ENCODE results near the gene RIC8B.

Gene RIC8B

DNA sequence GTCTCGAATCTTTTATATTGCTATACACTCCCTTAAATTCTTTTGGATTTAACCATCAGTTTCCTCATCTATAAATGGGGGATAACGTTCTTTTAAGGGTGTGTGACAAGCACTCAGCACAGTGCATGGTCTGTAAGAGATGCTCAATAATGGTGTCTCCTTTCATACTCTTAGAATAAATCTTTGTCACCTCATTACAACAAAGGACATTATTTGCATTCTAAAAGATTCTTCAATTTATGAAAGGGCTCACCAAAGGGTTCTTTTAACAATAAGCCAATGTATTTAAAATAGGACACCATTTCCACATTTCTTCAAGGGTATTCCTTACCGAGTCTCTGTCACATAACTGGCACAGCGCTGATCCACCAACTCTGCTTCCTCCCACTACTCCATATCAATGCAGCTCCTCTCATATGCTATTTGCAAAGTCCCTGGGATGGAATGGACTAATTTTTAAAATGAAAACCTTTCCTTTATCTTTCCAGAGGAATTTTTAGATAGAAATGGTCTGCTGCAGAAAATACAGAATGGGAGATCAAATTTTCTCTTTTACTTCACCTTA, 29.2 kb upstream of the RIC8B start:
- Mint-ChIP-seq H3K27me3 (peaks cover 15% of the 10 kb centered on the region), H3K4me1 (ENCODE audit: low read depth) (peaks cover 23% of the 10 kb centered on the region), H3K27ac (no peak overlapping the region), H3K36me3 (ENCODE audit: low read depth) (no peaks in the 10 kb centered on the region), H3K9me3 (no peaks in the 10 kb centered on the region), H3K4me3 (no peak overlapping the region)

DNA sequence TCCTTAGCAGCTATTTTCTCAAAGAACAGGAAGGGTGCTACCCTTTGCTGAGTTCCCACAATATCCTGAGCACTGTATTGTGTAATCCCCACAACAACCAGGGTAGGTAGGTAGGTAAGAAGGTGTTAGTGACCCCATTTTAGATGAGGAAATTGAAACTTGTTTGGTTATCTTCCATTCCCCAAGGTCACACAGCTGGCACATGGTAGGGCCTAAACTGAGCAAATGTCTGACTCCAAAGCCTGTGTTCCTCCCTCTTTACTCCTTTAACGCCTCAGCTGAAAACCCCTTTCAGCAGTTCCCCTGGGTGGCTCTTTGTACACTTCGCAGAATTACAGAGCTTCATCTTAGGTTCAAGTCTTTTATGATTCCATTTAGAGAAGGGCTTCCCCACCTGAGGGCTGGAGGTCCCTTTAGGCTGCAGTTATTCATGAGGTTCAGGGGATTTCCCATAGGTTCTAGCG, 26.5 kb upstream of the RIC8B start:
- peak overlapping the region; percentile 91 for H3K27ac Mint-ChIP-seq
- H3K4me3 Mint-ChIP-seq: peak overlapping the region; percentile 47
- no peaks in the 10 kb centered on the region for H3K36me3 Mint-ChIP-seq (ENCODE audit: low read depth)
- H3K9me3 Mint-ChIP-seq: peaks cover 5% of the 10 kb centered on the region
- H3K27me3 Mint-ChIP-seq: peaks cover 12% of the 10 kb centered on the region
- H3K4me1 Mint-ChIP-seq (ENCODE audit: low read depth): peaks cover 25% of the 10 kb centered on the region

DNA sequence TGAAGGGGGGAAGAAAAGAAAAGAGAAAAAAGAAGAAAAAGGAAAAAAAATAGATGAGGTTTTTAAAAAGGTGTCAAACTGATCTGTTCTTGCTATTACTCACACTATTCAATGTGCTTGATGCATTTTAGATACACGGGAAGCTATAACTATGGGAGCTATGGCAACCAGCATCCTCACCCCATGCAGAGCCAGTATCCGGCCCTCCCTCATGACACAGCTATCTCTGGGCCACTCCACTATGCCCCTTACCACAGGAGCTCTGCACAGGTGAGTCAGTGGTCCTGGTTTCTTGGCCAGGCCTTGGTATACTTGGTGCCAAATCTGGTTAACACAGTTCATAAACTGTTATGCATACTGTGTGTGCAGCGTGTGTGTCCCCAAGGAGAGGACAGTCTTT, 24.0 kb upstream of the RIC8B start:
- Mint-ChIP-seq H3K27ac (no peak overlapping the region), H3K36me3 (ENCODE audit: low read depth) (no peaks in the 10 kb centered on the region), H3K4me1 (ENCODE audit: low read depth) (peaks cover 39% of the 10 kb centered on the region), H3K9me3 (peaks cover 5% of the 10 kb centered on the region), H3K4me3 (no peak overlapping the region), H3K27me3 (no peaks in the 10 kb centered on the region)

DNA sequence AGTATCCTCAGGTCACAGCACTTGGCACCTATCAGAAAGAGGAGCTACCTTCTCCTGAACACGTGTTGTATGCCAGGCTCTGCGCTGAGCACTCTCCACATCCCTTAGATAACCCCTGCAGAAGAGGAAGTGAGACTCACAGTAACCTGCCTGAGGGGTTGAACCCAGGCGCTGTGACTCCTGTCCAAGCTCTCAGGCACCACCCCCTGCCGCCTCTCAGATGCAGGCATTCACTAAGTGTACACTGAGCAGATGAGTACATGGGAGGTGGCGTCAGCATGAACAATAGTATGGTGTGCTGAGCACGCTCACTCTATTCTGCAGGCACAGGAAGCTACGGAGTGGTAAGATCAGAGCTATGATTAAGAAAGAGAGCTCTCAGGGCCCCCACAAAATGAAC, 21.0 kb upstream of the RIC8B start:
- peak overlapping the region; percentile 66 for H3K27ac Mint-ChIP-seq
- H3K27me3 Mint-ChIP-seq: no peaks in the 10 kb centered on the region
- H3K9me3 Mint-ChIP-seq: peaks cover 5% of the 10 kb centered on the region
- H3K4me3 Mint-ChIP-seq: peak overlapping the region; percentile 7
- H3K36me3 Mint-ChIP-seq (ENCODE audit: low read depth): no peaks in the 10 kb centered on the region
- peaks cover 20% of the 10 kb centered on the region for H3K4me1 Mint-ChIP-seq (ENCODE audit: low read depth)

DNA sequence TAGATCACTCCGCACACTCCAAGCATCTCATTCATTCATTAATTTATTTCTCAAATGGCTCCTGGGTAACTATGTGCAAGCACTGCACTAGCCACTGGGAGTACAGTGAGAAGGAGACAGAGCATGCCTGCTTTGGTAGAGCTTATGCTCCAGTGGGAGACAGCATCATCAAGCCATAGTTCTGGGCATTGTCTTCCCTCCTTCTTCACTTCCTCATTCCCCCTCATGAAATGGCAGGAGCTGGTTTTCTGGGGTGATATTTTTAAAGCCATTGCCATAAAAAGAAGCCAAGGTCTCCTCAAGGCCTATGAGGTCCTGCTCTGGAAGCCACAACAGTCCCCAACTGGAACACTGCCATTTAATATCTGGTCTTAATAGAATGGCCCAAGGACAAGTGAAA, 20.2 kb upstream of the RIC8B start:
- Mint-ChIP-seq H3K27me3 (no peaks in the 10 kb centered on the region), H3K9me3 (peaks cover 5% of the 10 kb centered on the region), H3K36me3 (ENCODE audit: low read depth) (no peaks in the 10 kb centered on the region), H3K4me1 (ENCODE audit: low read depth) (peaks cover 16% of the 10 kb centered on the region), H3K27ac (peak overlapping the region; percentile 66), H3K4me3 (no peak overlapping the region)

DNA sequence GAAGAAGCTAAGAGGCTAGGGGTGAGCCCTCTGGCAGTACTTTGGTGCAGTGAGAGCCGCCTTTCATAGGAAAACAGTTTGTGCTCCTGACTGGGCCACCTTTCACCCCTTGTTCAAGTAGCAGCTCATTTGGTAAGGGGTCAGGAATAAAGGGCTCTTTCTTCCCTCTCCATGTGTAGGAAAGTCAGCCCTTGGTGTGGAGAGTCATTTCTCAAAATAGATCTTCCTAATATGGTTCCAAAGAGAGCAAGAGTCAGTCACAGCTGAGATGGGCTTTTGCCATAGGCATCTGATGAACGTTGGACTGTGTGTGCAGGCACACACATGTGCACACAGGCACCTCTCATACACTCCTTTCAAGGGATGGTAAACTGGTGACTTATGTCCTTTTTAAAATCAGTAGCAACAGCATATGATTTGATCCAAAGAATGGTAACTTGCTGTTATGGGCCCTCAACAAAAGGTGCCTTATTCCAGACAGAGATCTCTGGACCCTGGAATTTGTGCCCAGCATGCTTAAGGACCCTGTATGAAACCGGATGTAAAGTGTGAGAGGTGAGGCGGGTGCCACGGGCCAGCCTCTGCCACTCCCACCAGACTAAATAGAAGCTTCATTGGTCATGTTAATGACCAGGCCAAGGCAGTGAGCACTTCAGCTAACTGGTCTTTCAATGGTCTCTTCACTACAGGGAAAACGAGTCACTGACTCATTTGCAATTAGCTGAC, 16.7 kb upstream of the RIC8B start:
- H3K36me3 Mint-ChIP-seq (ENCODE audit: low read depth): no peaks in the 10 kb centered on the region
- H3K4me3 Mint-ChIP-seq: no peak overlapping the region
- no peaks in the 10 kb centered on the region for H3K9me3 Mint-ChIP-seq
- no peak overlapping the region for H3K27ac Mint-ChIP-seq
- H3K27me3 Mint-ChIP-seq: no peaks in the 10 kb centered on the region
- H3K4me1 Mint-ChIP-seq (ENCODE audit: low read depth): peaks cover 35% of the 10 kb centered on the region

DNA sequence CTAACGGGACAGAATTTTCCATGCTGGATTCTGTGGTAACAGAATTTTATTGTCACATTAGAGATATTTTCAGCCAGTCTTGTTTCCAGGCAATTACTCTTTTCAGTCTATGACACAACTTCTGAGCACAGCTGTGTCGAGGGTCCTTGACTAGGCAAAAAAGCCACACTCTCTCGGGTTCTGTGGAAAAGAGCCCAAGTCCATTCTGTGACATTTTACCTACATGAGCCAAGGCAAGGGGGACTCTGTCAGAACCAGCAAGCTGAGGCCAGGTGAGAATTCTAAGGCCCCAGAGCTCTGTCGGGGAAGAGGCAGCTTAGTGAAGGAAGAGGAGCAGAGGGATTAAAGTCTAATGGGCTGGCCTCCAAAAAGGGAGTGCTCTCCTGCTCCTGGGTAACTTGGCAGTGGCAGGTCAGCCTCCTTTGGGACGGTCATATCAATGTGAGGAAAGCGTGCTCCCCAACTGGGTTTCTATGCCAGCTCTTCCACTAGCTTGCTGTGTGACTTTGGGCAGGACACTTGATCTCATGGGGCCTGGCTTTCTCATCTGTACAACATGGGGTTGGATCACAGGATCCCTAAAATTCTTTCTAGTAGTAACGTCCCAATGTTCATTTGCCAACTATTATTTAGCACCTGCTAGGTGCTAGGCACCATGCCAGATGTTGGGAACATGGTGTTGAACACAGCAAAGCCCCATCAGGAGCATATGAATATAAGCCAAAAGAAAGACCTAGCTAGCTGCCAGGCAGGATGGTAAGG, 16.0 kb upstream of the RIC8B start:
- Mint-ChIP-seq H3K4me3 (no peak overlapping the region), H3K36me3 (ENCODE audit: low read depth) (no peaks in the 10 kb centered on the region), H3K27ac (no peak overlapping the region), H3K4me1 (ENCODE audit: low read depth) (peaks cover 27% of the 10 kb centered on the region), H3K9me3 (no peaks in the 10 kb centered on the region), H3K27me3 (no peaks in the 10 kb centered on the region)

DNA sequence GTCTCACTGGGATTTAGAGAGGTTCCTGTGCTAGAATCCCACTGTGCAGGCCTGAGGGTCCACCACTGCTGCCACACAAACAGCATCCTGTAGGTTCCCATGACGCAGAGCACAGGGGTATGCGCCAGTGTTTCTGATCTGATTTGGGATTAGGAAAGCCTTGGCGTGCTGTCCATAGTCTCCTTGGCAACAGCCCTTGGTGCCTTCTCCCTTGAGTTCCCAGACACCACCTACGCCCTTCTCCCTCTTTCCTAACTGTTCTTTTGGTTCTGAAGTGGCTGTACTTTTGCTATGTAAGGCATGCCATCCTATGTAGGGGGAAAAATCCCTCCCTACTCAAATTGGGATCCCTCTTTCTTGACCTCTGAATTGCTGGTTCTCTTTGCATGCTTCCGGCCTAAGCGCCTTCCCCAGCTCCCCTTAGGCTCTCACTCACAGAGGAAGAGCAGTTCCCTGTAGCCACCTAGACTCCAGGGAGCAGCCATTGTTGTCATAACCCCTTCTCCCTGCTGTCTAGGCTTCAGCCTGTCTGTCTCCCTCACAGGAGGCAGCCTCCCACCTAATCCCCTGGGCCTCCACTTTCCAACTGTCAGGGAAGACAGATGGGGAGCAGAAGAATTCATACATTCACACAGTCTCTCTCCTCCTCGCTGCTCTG, 14.8 kb upstream of the RIC8B start:
- Mint-ChIP-seq H3K9me3 (no peaks in the 10 kb centered on the region), H3K36me3 (ENCODE audit: low read depth) (no peaks in the 10 kb centered on the region), H3K4me1 (ENCODE audit: low read depth) (peaks cover 19% of the 10 kb centered on the region), H3K4me3 (peak overlapping the region; percentile 17), H3K27me3 (no peaks in the 10 kb centered on the region), H3K27ac (peak overlapping the region; percentile 70)

DNA sequence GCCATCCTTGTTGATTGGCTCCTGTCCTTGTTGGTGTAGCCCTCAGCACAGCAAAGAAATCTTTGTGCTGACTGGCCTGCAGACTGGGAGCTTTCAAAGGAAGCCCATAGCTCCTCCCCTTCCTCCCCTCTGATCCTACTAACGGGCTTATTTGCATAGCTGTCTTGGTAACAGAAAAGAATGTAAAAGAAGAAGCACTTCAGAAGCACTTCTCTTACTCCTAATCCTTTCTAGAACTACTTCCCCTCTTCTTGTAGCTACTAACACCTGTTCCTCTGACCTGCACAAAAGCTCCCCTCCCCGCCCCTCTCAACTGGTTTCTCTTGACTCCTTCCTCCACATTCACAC, 14.3 kb upstream of the RIC8B start:
- Mint-ChIP-seq H3K27ac (peak overlapping the region; percentile 70), H3K4me3 (peak overlapping the region; percentile 17), H3K27me3 (no peaks in the 10 kb centered on the region), H3K9me3 (no peaks in the 10 kb centered on the region), H3K4me1 (ENCODE audit: low read depth) (peaks cover 19% of the 10 kb centered on the region), H3K36me3 (ENCODE audit: low read depth) (no peaks in the 10 kb centered on the region)

DNA sequence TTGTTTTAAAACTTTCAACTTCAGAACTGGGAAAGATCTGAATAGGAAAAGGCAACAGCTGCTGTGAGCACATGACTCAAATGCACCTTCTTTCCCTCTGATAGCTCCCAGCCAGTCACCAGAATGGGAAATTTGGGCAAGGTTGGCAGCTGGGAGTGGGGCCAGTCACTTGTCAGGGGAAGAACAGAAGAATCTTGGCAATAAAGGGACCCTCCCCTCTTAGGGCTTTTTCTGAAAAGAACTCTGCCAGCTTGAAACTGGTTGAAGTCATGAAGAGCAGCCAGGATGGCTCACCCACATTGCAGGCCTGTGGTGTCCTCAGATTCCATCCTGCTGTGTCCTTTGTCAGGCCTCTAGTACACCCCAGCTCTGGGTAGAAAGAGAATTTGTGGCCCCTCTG, 10.3 kb upstream of the RIC8B start:
- Mint-ChIP-seq H3K4me3 (no peak overlapping the region), H3K9me3 (no peaks in the 10 kb centered on the region), H3K27ac (no peak overlapping the region), H3K36me3 (ENCODE audit: low read depth) (no peaks in the 10 kb centered on the region), H3K4me1 (ENCODE audit: low read depth) (peaks cover 44% of the 10 kb centered on the region), H3K27me3 (no peaks in the 10 kb centered on the region)

DNA sequence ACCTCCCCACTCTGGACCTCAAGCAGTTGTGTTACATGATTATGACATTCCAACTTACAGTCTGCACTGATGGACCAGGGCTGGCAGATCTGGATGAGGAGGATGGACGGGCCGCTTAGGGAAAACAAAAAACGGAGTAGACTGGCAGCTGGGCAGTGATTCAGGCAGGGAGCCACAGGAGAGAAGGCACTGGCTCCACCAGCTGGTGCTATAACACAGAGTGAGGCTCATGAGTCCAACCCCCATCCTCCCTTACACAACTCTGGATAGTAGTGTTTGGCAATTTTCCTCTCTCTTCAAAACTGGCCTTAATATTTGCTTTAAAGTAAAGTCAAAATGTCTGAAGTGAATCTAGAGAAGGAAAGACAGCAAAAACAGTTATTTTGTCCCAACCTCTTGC, 9.7 kb upstream of the RIC8B start:
- Mint-ChIP-seq H3K9me3 (no peaks in the 10 kb centered on the region), H3K27ac (no peak overlapping the region), H3K4me1 (ENCODE audit: low read depth) (peaks cover 41% of the 10 kb centered on the region), H3K4me3 (no peak overlapping the region), H3K36me3 (ENCODE audit: low read depth) (no peaks in the 10 kb centered on the region), H3K27me3 (no peaks in the 10 kb centered on the region)

DNA sequence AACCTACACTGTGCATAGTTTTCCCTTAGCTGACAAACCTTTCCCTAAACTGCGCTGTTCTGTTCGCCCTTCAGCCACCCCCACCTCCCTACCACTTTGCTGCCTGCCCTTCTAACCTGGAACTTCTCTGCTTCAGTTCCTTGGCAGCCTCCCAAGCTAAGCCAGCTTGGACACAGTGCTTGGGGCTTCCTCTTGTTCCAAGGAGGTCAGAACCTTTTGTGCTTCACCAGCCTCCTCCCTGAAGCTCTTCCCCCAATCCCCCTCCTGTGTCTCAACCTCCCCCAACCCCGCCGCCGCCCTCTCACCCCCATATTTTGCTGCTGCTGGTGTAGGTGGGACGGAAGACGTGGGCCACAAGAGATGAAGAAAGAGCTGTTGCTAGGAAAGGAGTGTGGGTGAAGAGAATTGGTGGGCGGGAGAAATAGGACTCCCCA, 8.1 kb upstream of the RIC8B start:
- H3K27me3 Mint-ChIP-seq: no peaks in the 10 kb centered on the region
- H3K9me3 Mint-ChIP-seq: no peaks in the 10 kb centered on the region
- no peaks in the 10 kb centered on the region for H3K36me3 Mint-ChIP-seq (ENCODE audit: low read depth)
- H3K4me3 Mint-ChIP-seq: peak overlapping the region; percentile 40
- H3K27ac Mint-ChIP-seq: no peak overlapping the region
- peaks cover 25% of the 10 kb centered on the region for H3K4me1 Mint-ChIP-seq (ENCODE audit: low read depth)

DNA sequence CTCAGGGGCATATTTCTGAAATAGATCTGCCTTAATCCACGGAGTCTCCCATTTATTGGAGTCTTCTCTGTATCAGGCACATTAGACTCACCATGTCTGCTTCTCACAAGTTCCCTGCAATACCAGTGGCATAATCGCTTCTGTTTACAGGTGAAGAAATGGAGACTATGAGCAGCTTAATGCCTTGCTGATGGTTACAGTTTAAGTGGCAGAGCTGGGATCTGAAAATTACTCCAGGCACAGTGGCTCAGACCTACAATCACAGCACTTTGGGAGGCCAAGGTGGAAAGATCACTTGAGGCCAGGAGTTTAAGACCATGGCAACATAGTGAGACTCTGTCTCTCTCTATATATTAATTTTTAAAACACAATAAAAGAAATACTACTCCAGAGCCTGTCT, 7.3 kb upstream of the RIC8B start:
- H3K9me3 Mint-ChIP-seq: no peaks in the 10 kb centered on the region
- peak overlapping the region; percentile 49 for H3K27ac Mint-ChIP-seq

DNA sequence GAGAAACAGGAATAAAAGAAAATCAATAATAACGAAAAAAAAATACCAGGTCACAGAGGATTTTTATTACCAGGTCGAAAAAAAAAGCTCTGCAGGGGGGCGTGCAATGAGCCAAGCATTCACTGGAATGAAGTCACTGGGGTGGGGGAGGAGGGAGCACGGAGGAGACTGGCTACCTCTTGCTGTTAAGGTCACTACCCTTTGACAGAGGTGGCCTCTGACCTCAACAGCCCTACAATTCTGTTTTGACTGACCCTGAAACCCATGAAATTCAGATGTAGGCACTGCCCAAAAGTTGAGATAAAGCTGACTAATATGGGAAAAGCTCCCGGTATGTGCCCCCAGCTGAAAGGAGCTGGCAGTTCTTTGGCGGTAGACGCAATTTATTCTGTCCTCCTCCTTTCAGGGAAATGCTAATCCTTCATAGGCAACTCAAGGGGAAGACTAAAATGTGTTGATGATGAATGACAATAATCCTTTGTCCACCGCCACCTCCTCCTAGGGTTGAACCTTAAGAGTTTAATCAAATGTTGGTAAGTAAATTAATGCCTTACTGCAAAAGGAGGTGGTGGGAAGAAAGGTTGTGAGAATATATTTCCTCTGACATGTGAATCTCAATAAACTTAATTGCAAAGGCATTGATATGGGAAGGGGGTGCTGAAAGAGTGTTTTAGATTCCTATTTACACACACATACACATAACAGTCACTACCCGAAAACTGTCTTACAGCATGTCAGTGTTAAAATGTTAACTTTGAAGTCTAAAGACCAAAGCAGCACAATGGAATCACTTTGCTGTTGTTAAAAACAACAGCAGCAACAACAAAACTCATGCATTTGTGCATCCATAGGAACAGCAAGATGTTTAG, 6.3 kb upstream of the RIC8B start:
- Mint-ChIP-seq H3K27ac (no peak overlapping the region), H3K4me3 (no peak overlapping the region), H3K36me3 (ENCODE audit: low read depth) (no peaks in the 10 kb centered on the region), H3K4me1 (ENCODE audit: low read depth) (peaks cover 27% of the 10 kb centered on the region), H3K9me3 (no peaks in the 10 kb centered on the region), H3K27me3 (no peaks in the 10 kb centered on the region)

More for the DNA sequence above, 7.3 kb upstream of the RIC8B start:
- Mint-ChIP-seq H3K4me3 (peak overlapping the region; percentile 40), H3K4me1 (ENCODE audit: low read depth) (peaks cover 25% of the 10 kb centered on the region), H3K27me3 (no peaks in the 10 kb centered on the region), H3K36me3 (ENCODE audit: low read depth) (no peaks in the 10 kb centered on the region)

Measured in stimulated activated naive CD8-positive, alpha-beta T cell treated with anti-CD3 and anti-CD28 coated beads, Interleukin-15, Interleukin-2, amounts not matched to agents 100 ng/mL and 50 ng/mL, for 24 hours (primary cell).